AG04450 (cell line): ENCODE data around the gene SAMHD1. TPM values are rescaled to one million over a fixed set of nuclear protein-coding genes. Genes with fewer than 3 reads are reported as not detected.
A peak's percentile ranks its signal among the peaks of the same experiment; 100 is the strongest.
"Not testable (repeated sequence)": the region's sequence is repeated elsewhere in the genome, so short reads cannot be mapped to it uniquely, and the experiment has no call there.

Experiments used
- CTCF ChIA-PET: fragments of 300-600, 350-600 bp; formaldehyde crosslinking; extraction: SDS; loops from one replicate; lab custom pipeline; 2022; ENCODE audit warnings: antibody characterized with exemption, inconsistent platforms; lab: Charles Lee
- POLR2A ChIA-PET: fragments of 350-600 bp; formaldehyde crosslinking; extraction: SDS; loops from one replicate; lab custom pipeline; 2021; ENCODE audit warnings: antibody characterized with exemption, inconsistent platforms; lab: Yijun Ruan, JAX
- DNase-seq: peaks from one replicate; pipeline ENCODE4 v3.0.0-alpha.2; 2011; ENCODE audit warnings: low read depth, low spot score
- H3K27ac ChIP-seq: one replicate; pipeline ENCODE4 v1.5.1; 2012; ENCODE audit warnings: low read depth, low read length, control low read depth
- H3K27me3 ChIP-seq: one replicate; pipeline ENCODE4 v1.6.0; 2012; ENCODE audit warnings: low read length; ENCODE audit not compliant: control insufficient read depth, insufficient read depth
- H3K4me3 ChIP-seq: 2 replicates; pipeline ENCODE4 v1.5.1; 2011; ENCODE audit warnings: mild to moderate bottlenecking, low read depth, low read length, control low read depth
- H3K9me3 ChIP-seq: 2 replicates; pipeline ENCODE4 v1.5.1; 2012; ENCODE audit warnings: low read length; ENCODE audit not compliant: control insufficient read depth, insufficient read depth
- polyA minus RNA-seq: library from RNA; depleted of rRNA, polyadenylated mRNA; stranded (reverse); fragments of >200 nt; gene quantifications from 2 replicates; pipeline ENCODE4 v1.2.3, GENCODE V29; 2011; rRNA and poly(A)+ RNA removed
- polyA plus RNA-seq: library from polyadenylated mRNA; depleted of rRNA; stranded (reverse); fragments of >200 nt; gene quantifications from 2 replicates; pipeline ENCODE4 v1.2.3, GENCODE V29; 2011; rRNA removed
- TF ChIP-seq, protein P1 (sequence below): IDR thresholded peaks from 2 replicates; pipeline ENCODE4 v1.5.1; 2011; ENCODE audit warnings: low read depth, low read length, control low read depth, inconsistent platforms

Gene SAMHD1
- polyA plus RNA-seq (19.4 and 25.2 TPM in 2 replicates), polyA minus RNA-seq (16.4 and 20.7 TPM in 2 replicates)

DNA sequence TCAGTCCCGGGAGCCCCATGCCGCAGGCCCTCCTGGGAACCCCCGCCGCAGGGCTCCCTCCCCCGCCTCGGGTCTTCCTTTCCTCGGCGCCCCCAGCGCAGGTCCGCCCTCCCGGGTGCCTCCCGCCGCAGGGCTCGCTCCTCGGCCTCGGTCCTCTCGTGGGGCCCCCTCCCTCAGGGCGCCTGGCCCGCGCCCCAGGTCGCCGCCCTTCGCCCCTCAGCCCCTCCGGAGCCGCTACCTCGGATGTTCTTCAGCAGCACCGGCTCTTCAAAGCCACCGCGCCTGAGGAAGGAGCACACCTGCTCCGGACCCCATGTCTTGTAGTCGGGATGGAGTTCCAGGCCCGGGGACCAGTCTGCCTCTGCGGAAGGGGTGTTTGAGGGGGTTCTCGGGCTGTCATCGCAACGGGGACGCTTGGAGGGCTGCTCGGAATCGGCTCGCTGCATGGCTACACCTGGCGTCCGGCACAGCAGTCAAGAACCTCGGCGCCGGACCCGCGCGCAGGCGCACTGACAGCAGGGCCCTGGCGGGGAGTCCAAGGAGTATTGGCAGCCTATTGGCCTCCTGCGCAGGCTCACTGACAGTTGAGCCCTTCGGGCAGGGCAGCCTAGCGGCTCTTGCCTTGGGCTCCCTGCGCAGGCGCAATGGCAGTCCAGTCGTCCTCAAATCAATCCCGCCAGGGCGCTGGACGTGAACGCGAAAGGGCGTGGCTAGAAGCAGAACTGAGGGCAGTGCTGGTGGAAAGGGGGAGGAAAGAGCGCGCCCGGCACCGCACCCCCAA is at the start of gene SAMHD1:
Gene SAMHD1, minus strand, starts transcription at position 511 of the 781 bp plus-strand sequence. Its CDS starts 65 bp downstream, at position 446.
- DNase-seq = peak; percentile 98
- H3K9me3 ChIP-seq = no peaks in the 10 kb centered on the region; the same call in 1 of the 2 replicates
- H3K4me3 ChIP-seq = peak within 1 kb of the TSS; percentile 99
- ChIA-PET CTCF (no interaction called here), POLR2A (no interaction called here)
- TF ChIP-seq, protein P1, sequence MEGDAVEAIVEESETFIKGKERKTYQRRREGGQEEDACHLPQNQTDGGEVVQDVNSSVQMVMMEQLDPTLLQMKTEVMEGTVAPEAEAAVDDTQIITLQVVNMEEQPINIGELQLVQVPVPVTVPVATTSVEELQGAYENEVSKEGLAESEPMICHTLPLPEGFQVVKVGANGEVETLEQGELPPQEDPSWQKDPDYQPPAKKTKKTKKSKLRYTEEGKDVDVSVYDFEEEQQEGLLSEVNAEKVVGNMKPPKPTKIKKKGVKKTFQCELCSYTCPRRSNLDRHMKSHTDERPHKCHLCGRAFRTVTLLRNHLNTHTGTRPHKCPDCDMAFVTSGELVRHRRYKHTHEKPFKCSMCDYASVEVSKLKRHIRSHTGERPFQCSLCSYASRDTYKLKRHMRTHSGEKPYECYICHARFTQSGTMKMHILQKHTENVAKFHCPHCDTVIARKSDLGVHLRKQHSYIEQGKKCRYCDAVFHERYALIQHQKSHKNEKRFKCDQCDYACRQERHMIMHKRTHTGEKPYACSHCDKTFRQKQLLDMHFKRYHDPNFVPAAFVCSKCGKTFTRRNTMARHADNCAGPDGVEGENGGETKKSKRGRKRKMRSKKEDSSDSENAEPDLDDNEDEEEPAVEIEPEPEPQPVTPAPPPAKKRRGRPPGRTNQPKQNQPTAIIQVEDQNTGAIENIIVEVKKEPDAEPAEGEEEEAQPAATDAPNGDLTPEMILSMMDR = no peak
- H3K27ac ChIP-seq = no peak within 1 kb of the TSS
- H3K27me3 ChIP-seq = no peaks in the 10 kb centered on the region

DNA sequence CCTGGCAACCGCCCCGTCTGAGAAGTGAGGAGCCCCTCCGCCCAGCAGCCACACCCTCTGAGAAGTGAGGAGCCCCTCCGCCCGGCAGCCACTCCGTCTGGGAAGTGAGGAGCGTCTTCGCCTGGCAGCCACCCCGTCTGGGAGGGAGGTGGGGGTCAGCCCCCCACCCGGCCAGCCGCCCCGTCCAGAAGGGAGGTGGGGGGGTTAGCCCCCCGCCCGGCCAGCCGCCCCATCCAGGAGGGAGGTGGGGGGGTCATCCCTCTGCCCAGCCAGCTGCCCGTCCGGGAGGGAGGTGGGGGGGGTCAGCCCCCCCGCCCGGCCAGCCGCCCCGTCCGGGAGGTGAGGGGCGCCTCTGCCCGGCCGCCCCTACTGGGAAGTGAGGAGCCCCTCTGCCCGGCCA is 48.7 kb upstream of the SAMHD1 start:
- CTCF ChIA-PET, POLR2A ChIA-PET, H3K27me3 ChIP-seq, H3K27ac ChIP-seq, DNase-seq, H3K9me3 ChIP-seq, H3K4me3 ChIP-seq: not testable (repeated sequence)

DNA sequence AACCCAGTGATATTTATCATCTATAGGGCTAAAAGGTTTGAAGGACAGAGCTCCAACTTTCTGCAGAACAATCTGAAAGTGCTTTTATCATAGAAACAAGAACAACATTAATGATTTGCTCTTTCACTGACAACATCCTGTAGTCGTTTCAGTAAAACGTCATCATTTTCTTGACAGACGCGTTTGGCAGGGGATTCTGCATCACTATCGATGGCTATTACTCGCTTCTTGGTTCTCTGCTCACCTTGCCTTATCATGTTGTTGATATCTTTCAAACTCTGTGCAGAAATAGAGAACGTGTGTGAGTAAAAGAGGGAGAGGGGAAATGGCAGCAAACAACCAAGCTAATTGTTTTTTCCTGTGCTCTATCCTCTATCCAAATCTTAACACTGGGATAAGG is 47.1 kb upstream of the SAMHD1 start:
- TF ChIP-seq, protein P1 = no peak
- ChIA-PET CTCF (no interaction called here), POLR2A (no interaction called here)
- H3K4me3 ChIP-seq = no peak overlapping the region
- no peaks in the 10 kb centered on the region for H3K9me3 ChIP-seq
- no peak for DNase-seq
- H3K27me3 ChIP-seq = no peaks in the 10 kb centered on the region
- no peak overlapping the region for H3K27ac ChIP-seq

DNA sequence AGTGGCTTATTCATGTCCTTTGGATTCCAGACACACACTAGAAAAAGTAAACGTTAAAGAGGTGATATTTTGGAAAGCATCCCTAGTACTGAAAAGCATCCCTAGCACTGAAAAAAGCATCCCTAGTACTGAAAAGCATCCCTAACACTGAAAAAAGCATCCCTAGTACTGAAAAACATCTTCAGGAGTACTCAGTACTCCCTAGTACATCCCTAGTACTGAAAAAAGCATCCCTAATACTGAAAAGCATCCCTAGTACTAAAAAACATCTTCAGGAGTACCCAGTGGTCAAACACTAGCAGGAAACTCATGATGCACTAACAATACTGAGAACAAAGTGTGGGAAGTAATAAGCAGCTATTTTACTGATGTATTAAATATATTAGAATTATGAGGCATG is 45.6 kb upstream of the SAMHD1 start:
- Histone ChIP-seq H3K4me3 (no peak overlapping the region), H3K9me3 (no peaks in the 10 kb centered on the region; the same call in 1 of the 2 replicates), H3K27me3 (no peaks in the 10 kb centered on the region), H3K27ac (no peak overlapping the region)
- no peak for DNase-seq
- ChIA-PET CTCF (interaction anchor here (1.2 kb wide), 1 partner anchor 11 kb away, joined by 3 read pairs; no protein-coding TSS in a partner anchor), POLR2A (interaction anchor here (0.6 kb wide), 1 partner anchor 65 kb away, joined by 13 read pairs; no protein-coding TSS in a partner anchor)
- TF ChIP-seq, protein P1 = no peak

DNA sequence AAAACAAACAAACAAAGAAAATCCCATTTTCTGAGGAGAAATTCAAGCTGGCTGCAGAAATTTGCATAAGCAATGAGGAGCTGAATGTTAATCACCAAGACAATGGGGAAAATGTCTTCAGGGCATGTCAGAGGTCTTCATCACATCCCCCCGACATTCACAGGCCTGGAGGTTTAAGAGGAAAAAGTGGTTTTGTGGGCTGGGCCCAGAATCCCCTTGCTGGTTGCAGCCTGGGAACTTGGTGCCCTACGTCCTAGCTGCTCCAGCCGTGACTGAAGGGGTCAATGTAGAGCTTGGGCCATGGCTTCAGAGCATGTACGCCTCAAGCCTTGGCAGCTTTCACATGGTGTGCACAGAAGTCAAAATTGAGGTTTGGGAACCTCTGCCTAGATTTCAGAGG is 42.7 kb upstream of the SAMHD1 start:
- H3K27ac ChIP-seq, H3K27me3 ChIP-seq, CTCF ChIA-PET, DNase-seq, H3K4me3 ChIP-seq, H3K9me3 ChIP-seq, POLR2A ChIA-PET: not testable (repeated sequence)

DNA sequence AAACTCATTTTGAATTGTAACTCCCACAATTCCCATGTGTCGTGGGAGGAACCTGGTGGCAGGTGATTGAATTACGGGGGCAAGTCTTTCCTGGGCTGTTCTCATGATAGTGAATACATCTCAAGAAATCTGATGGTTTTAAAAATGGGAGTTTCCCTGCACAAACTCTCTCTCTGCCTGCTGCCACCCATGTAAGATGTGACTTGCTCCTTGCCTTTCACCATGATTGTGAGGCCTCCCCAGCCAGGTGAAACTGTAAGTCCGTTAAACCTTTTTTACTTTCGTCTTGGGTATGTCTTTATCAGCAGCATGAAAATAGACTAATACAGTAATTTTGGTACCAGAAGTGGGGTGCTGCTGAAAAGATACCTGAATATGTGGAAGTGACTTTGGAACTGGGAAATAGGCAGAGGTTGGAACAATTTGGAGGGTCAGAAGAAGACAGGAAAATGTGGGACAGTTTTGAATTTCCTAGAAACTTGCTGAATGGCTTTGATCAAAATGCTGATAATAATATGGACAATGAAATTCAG is 41.4 kb upstream of the SAMHD1 start:
- no peaks in the 10 kb centered on the region for H3K27me3 ChIP-seq
- no peak overlapping the region for H3K4me3 ChIP-seq
- H3K9me3 ChIP-seq = no peaks in the 10 kb centered on the region; the same call in 1 of the 2 replicates
- H3K27ac ChIP-seq = no peak overlapping the region
- CTCF ChIA-PET = no interaction called here
- TF ChIP-seq, protein P1 = no peak
- POLR2A ChIA-PET = no interaction called here
- DNase-seq = no peak
